SK-N-SH treated with all-trans-retinoic acid at 6 μM for 48 hours (cell line): Measurements from ENCODE around the gene TMEM52B.

Source experiments
- CREB5 ChIP-seq: fragments of 250-450 bp; sonication (Bioruptor Pico); IDR thresholded peaks from 2 replicates; pipeline ENCODE4 v1.5.1; 2020; ENCODE audit warnings: low read depth, mild to moderate bottlenecking, moderate library complexity
- CSRNP3 ChIP-seq: fragments of 250-450 bp; sonication (Bioruptor Pico); IDR thresholded peaks from 2 replicates; pipeline ENCODE4 v1.5.1; 2021; ENCODE audit warnings: mild to moderate bottlenecking, moderate library complexity
- PATZ1 ChIP-seq: fragments of 250-450 bp; sonication (Bioruptor Pico); IDR thresholded peaks from 2 replicates; pipeline ENCODE4 v1.8.0; 2020; ENCODE audit warnings: mild to moderate bottlenecking, moderate library complexity, borderline replicate concordance
- POU6F1 ChIP-seq: fragments of 250-450 bp; sonication (Bioruptor Pico); IDR thresholded peaks from 2 replicates; pipeline ENCODE4 v1.8.0; 2021; ENCODE audit warnings: low read depth, mild to moderate bottlenecking, moderate library complexity, borderline replicate concordance
- TCF4 ChIP-seq: fragments of 250-450 bp; sonication (Bioruptor Pico); IDR thresholded peaks from 2 replicates; pipeline ENCODE4 v1.8.0; 2021; ENCODE audit warnings: mild to moderate bottlenecking, moderate library complexity, borderline replicate concordance
- TOX ChIP-seq: fragments of 250-450 bp; sonication (Bioruptor Pico); IDR thresholded peaks from 2 replicates; pipeline ENCODE4 v1.8.0; 2021; ENCODE audit warnings: mild to moderate bottlenecking, moderate library complexity, borderline replicate concordance
- TSHZ2 ChIP-seq: fragments of 250-450 bp; sonication (Bioruptor Pico); IDR thresholded peaks from 2 replicates; pipeline ENCODE4 v1.5.0; 2020; ENCODE audit warnings: mild to moderate bottlenecking, moderate library complexity
- ZFP30 ChIP-seq: fragments of 450-650 bp; formaldehyde crosslinking; IDR thresholded peaks from 2 replicates; pipeline ENCODE4 v1.5.0; 2022; ENCODE audit warnings: mild to moderate bottlenecking, moderate library complexity

GRCh38 chr12:10160617-10161385, 18.0 kb upstream of the TMEM52B start:
- TF ChIP-seq PATZ1 (CRISPR knock-in tag): no peak
- TF ChIP-seq ZFP30 (CRISPR knock-in tag): no peak
- no peak for TF ChIP-seq TOX (CRISPR knock-in tag)
- TF ChIP-seq TSHZ2: no peak
- TF ChIP-seq CSRNP3: no peak
- TF ChIP-seq TCF4 (CRISPR knock-in tag): no peak
- no peak for TF ChIP-seq POU6F1 (CRISPR knock-in tag)
- no peak for TF ChIP-seq CREB5 (CRISPR knock-in tag)
